GM18520 (cell line): Measurements from ENCODE around the gene NBDY.
A peak's percentile ranks its signal among the peaks of the same experiment; 100 is the strongest.
"Not testable (repeated sequence)": the region's sequence is repeated elsewhere in the genome, so short reads cannot be mapped to it uniquely, and the experiment has no call there.

Experiments used
- ATAC-seq: cut with Tn5 transposase; IDR thresholded peaks from one replicate; pipeline ENCODE4 v1.9.1; 2021; ENCODE audit not compliant: unreplicated experiment

Gene NBDY, protein sequence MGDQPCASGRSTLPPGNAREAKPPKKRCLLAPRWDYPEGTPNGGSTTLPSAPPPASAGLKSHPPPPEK

DNA sequence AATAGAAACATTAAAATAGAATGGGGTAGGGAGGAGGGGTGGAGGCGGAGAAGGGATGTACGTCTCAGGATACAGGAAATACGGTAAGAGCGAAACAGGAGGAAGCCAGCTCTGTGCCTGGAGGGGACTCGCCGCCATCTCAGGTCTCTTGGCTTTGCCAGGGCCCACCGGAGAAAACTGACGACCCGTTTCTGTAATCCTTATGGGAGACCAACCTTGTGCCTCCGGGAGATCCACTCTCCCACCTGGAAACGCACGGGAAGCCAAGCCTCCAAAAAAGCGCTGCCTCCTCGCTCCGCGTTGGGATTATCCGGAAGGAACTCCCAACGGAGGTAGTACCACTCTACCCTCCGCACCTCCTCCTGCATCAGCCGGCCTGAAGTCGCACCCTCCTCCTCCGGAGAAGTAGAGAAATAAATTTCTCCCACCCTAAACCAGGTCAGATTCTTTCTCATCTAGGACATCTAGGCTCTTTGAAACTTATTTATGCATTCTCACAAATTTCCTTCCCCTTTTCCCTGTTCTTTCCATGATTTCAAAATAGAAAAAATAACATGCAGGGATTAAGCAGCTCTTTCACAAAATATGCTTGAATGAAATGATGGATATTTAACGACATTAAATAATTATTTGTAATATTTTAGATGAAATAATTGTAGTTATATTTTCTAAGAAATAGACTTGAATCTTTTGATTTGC, at the start of gene NBDY:
TSS of gene NBDY (plus strand) at position 92 of the 699 bp plus-strand sequence. CDS start at position 203, 111 bp downstream.
- ATAC-seq, result peak; percentile 43

DNA sequence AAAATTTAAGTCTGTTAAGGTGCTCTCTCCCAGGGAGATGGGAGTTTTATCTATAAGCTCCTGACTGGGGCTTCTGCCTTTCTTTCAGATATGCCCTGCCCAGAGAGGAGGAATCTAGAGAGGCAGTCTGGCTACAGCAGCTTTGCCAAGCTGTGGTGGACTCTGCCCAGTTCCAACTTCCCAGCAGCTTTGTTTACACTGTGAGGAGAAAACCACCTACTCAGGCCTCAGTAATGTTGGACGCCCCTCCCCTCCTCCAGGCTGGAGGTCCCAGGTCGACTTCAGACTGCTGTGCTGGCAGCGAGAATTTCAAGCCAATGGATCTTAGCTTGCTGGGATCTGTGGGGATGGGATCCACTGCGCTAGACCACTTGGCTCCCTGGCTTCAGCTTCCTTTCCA, 24.5 kb upstream of the NBDY start:
- not testable (repeated sequence) for ATAC-seq

DNA sequence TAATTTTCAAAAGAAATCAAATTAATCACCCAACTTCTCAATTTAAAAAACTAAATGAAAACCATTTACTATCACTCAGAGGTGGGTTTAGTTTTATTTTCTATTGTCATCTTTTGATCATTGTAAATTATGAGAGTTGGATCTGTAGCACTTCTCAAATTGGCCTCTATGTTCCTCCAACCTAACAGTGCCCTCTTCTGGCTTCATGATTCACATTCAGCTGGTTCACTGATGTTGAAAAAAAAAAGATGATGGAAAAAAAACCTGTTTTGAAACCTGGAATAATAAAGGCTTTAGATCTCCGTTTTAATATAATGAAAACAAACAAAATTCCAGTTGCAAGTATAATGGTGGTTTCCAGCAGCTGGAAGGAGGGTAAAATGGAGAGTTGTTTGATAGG, 2.4 kb upstream of the NBDY start:
- ATAC-seq, result peak; percentile 34

DNA sequence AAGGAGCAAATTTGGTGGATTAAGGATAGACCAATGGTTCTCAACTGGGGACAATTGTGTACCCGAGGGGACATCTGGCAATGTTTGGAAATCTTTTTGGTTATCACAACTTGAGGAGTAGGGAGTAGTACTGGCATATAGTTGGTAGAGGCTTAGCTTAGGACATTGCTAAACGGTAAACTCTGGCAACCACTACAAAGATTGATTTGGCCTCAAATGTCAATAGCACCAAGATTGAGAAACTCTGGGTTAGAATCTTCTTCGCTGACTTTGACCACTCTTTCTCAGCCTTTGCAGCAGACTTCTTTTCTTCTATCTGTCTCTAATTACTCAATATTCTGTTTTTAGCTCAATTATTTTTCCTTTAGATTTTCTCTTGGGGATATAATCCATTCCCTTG, 1.5 kb upstream of the NBDY start:
- no peak for ATAC-seq

DNA sequence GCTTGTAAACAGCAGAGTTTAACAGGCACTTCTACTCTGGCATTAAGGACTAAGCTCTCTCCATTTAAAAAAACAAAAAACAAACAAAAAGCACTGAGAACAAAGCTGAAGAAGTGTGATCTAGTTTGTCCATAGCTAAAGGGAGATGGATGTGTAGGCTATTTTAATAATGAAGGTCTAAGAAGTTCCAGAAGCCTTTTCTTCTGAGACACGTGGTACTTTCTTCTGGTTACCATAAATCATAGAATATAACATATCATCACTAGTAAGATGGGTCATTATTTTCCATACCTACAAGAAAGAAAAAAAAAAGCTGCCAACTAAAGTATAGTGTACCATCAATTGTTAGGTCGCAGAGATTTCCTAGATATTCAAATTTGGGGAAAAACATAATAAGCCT, 722 bp upstream of the NBDY start:
- no peak for ATAC-seq

DNA sequence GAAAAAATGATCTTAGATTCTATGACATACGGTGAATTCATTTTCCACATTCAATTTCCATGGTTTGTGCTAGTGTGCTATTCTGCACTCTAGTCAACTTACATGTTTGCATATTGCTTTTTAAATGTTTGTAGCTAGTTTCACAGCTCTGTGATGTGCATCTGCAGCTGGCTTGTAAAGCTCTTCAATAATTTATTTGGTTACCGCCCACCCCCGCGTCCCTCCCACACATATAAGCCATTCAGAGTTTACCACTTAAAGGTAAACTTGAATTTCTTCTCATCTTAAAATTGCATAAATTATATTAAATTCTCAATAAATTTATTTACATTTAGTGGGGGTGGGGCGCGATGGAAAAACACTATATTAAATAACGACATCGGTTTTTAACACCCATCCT, 291 bp upstream of the NBDY start:
- no peak for ATAC-seq

DNA sequence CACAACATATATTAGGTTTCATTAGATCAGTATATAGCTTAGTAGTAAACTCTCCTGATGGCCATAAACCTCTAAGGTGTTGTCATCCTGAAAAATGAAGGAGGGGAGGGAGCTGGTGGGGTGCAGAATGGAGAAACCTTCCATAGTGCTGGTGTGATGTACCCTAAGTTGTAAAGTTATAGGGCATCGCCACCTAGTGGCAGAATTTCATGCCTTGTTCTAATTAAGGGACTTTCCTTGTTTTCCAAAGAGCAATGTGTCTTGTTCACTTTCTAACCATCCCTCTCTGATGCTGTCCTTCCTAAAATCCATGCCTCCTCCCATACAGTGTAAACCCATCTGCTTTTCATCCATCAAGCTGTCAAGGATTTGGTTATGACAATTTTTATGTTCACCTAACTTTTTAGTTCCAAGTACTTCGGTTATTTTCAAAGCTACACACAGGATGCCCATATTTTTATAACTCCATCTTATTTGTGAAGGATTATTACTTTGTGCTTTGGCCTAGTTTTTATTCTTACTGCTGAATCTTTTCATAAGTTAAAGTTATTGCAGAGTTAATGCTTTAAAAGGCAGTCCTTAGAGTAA, 4.5 kb downstream of the NBDY start:
- no peak for ATAC-seq

DNA sequence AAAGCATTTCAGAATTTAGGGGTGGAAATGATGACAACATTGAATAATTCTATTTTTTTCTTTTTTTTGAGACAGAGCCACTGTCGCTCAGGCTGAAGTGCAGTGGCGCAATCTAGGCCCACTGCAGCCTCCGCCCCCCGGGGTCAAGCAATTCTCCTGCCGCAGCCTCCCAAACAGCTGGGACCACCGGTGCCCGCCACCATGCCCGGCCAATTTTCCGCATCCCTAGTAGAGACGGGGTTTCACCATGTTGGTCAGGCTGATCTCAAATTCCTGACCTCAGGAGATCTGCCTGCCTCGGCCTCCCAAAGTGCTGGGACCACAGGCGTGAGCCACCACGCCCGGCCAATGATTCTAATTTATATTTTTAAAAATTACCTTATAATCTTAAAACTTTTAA, 7.2 kb downstream of the NBDY start:
- no peak for ATAC-seq

DNA sequence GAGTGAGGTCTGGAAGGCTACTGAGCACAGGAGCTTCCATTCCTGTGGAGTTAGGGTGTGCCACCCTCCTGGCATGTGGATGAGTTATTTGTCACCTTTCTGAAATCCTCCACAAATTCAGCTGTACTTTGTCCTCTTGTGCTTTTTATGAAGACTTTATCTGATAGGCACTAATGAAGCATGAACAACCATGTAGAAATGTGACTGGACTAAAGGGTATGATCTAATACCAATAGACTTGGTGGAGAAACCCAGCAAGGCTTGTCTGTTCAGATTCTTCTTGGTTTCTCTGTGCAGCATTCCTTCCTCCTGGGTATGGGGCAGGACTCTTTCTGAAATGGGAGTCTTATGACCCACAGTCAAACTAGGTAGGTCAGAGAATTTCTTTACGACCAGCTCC, 9.6 kb downstream of the NBDY start:
- no peak for ATAC-seq

DNA sequence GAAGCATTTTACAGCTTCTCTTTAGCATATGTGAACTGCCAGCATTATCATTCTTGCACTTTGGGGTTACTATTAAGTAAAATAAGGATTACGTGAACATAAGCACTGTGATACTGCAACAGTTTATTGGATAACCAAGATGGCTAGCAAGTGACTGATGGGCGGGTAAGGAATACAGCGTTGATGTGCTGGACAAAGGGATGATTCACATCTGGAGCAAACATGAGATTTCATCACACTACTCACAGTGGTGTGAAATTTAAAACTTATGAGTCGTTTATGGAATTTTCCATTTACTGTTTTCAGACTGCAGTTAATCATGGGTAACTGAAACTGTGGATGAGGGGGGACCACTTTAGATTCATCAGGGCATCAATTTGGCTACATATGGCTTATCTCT, 16.0 kb downstream of the NBDY start:
- ATAC-seq, result no peak

DNA sequence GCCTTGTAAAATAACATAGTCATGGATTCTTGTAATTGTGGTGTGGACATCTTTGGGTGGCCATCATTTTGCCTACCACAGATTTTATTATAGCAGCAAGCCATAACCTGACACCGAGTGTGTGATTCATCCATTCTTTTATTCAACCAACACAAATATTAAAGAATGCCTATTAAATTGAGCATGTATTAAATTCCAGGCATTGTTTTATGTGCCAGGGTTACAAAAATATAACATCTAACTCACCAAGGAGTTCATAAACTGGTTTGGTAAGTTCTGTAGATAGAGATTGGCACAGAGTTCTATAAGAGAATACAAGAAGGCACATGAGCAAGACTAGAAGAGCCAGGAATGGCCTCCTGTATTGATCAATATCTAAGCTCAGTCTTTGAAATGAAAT, 18.0 kb downstream of the NBDY start:
- ATAC-seq, result no peak

DNA sequence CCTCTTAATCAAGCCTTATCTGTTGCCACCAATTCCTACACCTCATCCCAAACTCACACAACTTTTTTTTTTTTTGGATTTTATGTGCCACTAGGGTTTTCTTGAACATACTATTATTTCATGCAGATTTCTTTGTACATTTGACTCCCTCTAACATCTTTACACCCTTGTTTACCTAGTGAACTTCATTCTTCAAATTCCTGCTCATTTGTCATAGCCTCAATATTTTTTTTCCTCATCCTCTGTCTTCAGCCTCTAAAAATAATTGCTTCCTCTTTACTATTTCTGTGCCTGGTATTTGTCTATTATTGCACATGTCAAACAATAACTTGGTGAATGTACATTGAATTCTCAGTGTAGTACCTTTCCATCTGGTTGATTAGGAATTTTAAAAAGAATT, 22.0 kb downstream of the NBDY start:
- ATAC-seq, result no peak

DNA sequence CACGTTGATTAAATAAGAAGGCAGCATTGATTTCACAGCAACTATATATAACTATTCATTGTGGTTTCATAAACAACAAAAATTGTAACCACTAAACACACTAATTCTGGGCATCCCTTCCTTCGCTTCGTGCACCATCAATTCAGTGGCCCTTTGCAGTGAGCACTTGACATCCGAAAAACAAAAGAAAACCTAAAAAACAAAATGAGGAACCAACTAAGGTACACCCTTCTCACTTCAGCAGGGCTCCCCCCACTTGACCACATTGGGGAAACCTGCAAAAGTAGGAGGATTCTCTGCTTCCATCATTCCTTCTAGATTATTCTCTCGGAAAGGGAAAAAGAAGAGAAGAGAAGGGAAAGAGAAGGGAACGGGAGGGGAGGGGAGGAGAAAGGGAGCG, 28.3 kb downstream of the NBDY start:
- peak; percentile 39 for ATAC-seq

DNA sequence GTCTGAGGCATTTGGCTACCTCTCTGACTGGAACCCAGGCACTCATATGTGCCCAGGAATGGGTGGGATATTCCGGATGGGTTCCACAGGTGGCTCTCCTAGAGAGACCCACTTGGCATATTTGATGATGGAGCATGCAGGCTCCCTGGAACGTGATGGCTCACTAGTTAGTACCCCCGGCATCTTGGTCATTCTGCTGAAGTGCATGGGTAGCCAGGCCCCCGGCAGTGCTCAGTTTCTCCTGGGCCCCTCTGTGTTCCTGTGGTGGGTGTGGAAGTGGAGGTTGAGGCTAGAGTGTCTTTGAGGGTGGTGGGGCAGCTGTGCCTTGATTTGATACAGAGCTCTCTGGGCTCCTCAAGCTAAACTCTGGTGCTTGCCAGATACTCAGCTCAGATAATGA, 29.4 kb downstream of the NBDY start:
- no peak for ATAC-seq

DNA sequence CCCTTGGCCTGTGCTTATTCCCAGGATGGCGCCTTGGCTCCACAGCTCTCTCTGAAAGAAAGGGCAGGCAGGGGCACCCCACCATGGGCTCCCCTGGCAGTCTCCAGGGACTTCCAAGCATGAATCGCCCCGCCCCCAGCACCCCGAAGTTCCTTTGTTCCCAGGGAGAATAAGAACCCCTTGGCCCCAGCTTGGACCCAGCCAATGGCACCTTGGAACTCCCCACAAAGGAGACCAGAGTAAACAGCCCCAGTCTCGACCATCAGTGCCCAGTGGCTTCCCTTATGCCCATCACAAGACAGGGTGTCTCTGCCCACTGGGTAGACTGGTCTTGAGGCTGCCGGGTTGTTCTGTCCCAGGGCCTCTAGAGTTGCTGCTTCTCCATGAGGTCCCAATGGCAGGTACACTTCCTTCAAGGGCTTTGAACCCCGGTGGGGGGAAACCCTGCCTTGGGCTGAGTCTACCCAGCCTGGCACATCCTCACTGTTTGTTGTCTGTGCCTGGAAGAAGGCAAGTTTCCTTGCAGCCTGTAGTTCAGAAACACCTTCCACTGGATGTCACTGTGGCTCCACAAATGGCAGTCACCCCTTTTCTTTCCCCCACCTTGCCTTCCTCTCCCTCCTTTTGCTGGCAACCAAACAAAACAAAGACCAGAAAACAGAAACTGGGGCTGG, 30.8 kb downstream of the NBDY start:
- ATAC-seq, result no peak

DNA sequence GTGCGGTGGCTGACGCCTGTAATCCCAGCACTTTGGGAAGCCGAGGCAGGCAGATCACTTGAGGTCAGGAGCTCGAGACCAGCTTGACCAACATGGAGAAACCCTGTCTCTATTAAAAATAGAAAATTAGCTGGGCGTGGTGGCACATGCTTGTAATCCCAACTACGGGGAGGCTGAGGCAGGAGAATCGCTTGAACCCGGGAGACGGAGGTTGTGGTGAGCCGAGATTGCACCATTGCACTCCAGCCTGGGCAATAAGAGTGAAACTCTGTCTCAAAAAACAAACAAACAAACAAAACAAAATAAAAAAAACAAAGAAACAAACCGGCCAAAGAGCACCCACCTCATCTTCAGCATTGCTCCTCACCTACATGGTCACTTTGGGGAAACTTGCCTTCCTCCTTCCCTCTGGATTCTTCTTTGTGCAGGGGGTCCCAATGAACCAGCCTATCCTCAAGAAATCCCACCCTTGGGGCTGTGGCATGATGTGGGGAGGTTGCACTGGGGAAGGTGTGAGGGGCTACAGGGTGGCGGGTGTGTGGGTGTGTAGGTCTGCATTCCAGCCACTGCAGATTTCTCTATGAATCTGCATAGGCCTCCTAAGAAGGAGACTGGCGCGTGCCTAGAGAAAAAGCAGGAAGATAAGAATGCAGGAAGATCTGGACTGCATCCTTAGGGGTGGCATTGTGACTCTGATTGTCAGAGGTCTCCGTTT, 31.5 kb downstream of the NBDY start:
- ATAC-seq, result not testable (repeated sequence)

DNA sequence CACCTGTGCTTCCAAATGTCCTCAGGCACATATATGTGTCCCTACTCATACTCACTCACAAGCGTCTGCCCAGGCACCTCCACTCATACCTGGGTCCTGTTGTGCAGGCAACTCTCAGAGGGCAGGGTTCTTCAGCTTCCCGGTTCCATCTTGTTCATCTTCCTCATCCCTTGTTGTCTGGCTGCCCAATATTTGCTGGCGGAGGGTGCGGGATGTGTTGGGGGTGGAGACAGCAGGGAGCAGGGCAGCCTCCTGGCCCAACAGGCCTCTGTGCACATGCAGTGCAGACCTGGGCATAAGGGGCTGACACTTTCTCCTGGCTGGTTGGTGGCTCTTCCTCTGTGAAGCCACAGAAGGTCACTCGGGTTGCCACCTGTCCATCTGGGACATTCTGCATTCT, 32.1 kb downstream of the NBDY start:
- no peak for ATAC-seq

DNA sequence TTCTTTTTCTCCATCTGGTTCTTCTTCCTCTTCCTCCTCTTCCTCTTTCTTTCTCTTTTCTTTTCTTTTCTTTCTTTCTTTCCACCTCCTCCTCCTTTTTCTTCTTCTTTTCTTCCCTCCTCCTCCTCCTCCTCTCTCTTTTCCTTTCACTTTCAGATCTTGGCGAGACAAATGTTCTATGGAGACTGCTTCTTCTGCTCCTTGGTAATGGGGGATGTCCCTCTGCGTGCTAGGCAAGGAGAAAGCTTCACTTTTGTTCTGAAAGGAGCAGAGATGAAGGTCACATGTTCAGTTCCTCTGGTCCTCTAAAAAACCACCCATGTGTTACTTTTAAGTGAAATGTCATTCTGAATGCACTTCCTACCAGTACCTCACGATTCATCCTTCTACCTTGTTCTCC, 33.2 kb downstream of the NBDY start:
- ATAC-seq, result peak; percentile 32

DNA sequence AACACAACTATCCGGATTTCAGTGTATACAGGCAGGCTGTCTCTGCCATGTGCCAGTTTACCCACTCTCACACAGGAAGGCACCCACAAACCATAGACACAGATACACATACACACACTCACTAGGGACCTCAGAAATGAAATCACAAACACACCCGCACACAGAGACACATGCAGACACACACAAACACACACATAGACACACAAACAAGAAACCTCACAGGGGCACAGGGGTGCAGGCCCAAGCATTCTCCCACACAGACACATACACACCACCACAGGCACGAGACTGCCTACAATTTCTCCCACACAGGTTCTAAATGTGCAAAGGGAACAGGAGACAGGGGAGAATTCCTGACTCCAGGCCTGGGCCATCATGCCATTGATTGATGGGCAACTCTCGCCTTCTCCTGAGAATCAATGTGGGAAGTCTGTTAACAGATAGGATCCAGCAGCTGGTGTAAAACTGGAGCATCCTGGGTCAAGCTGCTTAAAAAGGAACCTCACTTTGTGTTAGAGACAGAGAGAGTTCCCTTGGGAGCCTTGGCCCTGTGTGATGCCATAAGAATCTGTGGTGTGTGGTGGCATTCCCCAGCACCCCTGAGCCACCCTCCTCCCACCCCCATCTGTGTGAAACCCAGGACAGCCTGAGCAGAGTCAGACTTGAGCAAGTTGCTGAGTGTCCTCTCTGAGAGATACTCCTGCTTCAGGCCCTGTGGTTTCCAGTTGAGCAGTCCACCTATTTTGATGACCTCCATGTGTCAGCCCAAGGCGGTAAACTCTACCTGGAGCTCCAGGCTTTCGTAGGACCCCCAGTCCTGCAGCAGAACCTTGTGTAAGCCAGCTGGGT, 33.9 kb downstream of the NBDY start:
- peak; percentile 4 for ATAC-seq

DNA sequence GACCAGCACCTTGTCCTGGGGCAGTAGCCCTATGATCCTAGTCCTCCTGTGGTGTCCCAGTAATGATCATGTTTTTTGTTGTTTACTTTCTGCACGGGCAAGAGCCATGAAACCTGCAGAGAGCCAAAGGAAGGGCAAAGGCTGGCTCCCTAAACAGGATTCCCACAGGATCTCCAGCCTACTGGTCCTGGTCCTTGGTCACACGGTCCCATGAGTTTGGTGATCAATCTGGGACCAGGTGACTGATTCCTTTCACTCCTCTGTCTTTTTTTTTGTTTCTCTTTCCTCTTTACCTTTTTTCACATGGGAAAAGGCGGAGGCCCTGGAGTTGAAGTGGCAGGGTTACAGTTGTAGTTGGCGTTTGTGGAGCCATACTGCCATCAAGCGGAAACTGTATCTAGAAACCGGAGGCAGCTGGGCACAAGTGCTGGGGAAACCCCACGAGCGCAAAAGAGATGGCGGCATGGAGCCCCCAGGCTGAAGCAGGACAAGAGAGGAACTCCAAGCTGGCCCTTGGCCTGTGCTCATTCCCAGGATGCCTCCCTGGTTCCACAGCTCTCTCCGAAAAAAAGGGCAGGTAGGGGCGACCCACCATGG, 34.6 kb downstream of the NBDY start:
- no peak for ATAC-seq
